Measurements from ENCODE around the gene ARHGAP11A.

The ARHGAP11A gene

GRCh38 chr15:32687556-32687955 is 72.3 kb downstream of the ARHGAP11A start:
- no peak for DNase-seq

- DNase-seq = no peak
Measured at GRCh38 chr15:32688151-32688639, 72.9 kb downstream of the ARHGAP11A start.
